ENCODE results near the gene RSRC1.

The RSRC1 gene

DNA sequence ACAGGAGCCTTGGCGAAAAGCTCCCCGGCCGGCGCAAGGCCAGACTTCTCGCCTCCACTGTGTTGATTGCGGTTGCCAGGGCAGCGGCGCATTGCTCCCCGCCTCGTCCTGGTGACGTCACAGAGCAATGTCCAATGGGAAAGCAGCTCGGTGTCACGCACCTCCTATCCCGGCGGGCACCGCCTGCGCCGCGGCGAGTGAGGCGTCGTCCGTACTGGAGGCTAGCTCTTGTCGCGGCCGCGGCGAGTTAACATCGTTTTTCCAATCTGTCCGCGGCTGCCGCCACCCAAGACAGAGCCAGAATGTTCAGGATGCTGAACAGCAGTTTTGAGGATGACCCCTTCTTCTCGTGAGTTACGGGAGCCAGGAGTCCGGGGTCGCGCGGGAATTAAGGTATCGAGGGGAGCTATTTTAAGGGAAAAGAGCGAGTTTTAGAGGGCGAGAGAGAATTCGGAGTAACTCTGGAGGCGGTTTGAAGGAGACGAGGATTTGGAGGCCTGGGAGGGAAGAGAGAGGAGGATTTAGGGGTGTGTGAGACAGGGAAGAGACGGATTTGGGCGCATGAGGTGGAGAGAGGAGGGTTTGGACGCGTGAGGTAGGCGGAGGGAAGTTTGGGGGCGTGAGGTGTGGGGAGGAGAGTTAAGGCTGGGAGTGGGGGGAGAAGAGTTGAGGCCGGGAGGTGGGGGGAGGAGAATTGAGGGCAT lies 461.3 kb downstream of the RSRC1 start, which contains the start of gene MLF1:
MLF1 (plus strand) TSS at position 196 of the 704 bp plus-strand sequence; CDS start at position 303, 107 bp downstream.
- H3K4me1 ChIP-seq, result no peaks in the 10 kb centered on the region
- peak within 1 kb of the TSS; percentile 55 for H3K4me3 ChIP-seq (ENCODE audit: low read depth, low read length)
- TF ChIP-seq CTCF (IDR thresholded peaks at IDR 0.05; ENCODE audit: low read depth, low read length), result no peak
- no peaks in the 10 kb centered on the region for H3K27me3 ChIP-seq
- DNase-seq, result peak; percentile 97
- H3K36me3 ChIP-seq, result no peaks in the 10 kb centered on the region
- H3K9me3 ChIP-seq, result no peaks in the 10 kb centered on the region

- H3K9me3 ChIP-seq, result no peaks in the 10 kb centered on the region
- no peaks in the 10 kb centered on the region for H3K36me3 ChIP-seq
- no peak overlapping the region for H3K4me3 ChIP-seq (ENCODE audit: low read depth, low read length)
- H3K4me1 ChIP-seq, result no peaks in the 10 kb centered on the region
- no peak for DNase-seq
- no peaks in the 10 kb centered on the region for H3K27me3 ChIP-seq
- TF ChIP-seq CTCF (IDR thresholded peaks at IDR 0.05; ENCODE audit: low read depth, low read length), result no peak
Observed at GRCh38 chr3:158571969-158572765, 462.3 kb downstream of the RSRC1 start.

GRCh38 chr3:158572766-158573060 lies 462.8 kb downstream of the RSRC1 start:
- DNase-seq, result no peak

GRCh38 chr3:158573714-158574113 lies 463.8 kb downstream of the RSRC1 start:
- no peak for DNase-seq
- no peak for TF ChIP-seq CTCF (IDR thresholded peaks at IDR 0.05; ENCODE audit: low read depth, low read length)
- Histone ChIP-seq H3K4me3 (ENCODE audit: low read depth, low read length) (no peak overlapping the region), H3K27me3 (no peaks in the 10 kb centered on the region), H3K4me1 (no peaks in the 10 kb centered on the region), H3K36me3 (no peaks in the 10 kb centered on the region), H3K9me3 (no peaks in the 10 kb centered on the region)

More at GRCh38 chr3:158572766-158573060, 462.8 kb downstream of the RSRC1 start:
- no peaks in the 10 kb centered on the region for H3K36me3 ChIP-seq
- no peaks in the 10 kb centered on the region for H3K9me3 ChIP-seq
- no peak for TF ChIP-seq CTCF (IDR thresholded peaks at IDR 0.05; ENCODE audit: low read depth, low read length)
- no peaks in the 10 kb centered on the region for H3K4me1 ChIP-seq
- no peaks in the 10 kb centered on the region for H3K27me3 ChIP-seq
- no peak overlapping the region for H3K4me3 ChIP-seq (ENCODE audit: low read depth, low read length)

DNA sequence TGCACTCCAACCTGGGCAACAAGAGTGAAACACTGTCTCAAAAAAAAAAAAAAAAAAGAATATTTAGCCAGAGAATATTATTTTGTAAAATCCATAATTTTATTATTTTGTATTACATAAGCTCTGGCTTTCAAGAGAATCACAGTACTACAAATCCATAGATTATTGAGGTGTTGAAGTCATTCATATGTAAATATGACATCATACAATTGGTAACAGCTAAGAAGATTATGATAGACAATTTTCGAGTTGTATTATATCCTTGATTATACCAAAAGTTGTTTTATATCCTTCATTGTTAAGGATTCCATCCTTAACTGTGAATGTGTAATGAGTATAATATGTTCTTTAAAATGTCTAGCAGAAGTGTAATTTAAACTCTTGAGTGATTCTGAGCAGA lies 464.8 kb downstream of the RSRC1 start:
- Histone ChIP-seq H3K4me1 (no peaks in the 10 kb centered on the region), H3K4me3 (ENCODE audit: low read depth, low read length) (no peak overlapping the region), H3K27me3 (peaks cover 2% of the 10 kb centered on the region; the same call in 1 of the 2 replicates), H3K36me3 (no peaks in the 10 kb centered on the region), H3K9me3 (no peaks in the 10 kb centered on the region)
- no peak for DNase-seq
- no peak for TF ChIP-seq CTCF (IDR thresholded peaks at IDR 0.05; ENCODE audit: low read depth, low read length)

- Histone ChIP-seq H3K36me3 (no peaks in the 10 kb centered on the region), H3K4me1 (no peaks in the 10 kb centered on the region), H3K4me3 (ENCODE audit: low read depth, low read length) (no peak overlapping the region), H3K27me3 (no peaks in the 10 kb centered on the region), H3K9me3 (no peaks in the 10 kb centered on the region)
- TF ChIP-seq CTCF (IDR thresholded peaks at IDR 0.05; ENCODE audit: low read depth, low read length), result no peak
- DNase-seq, result no peak
Observed at GRCh38 chr3:158590223-158590622, 480.3 kb downstream of the RSRC1 start.
